Hepatocyte (in vitro differentiated cells): ENCODE results near the gene SYNE4. TPM values are rescaled to one million over a fixed set of nuclear protein-coding genes. Genes with fewer than 3 reads are reported as not detected.
"Not testable (repeated sequence)": the region's sequence is repeated elsewhere in the genome, so short reads cannot be mapped to it uniquely, and the experiment has no call there.

Experiments
- DNase-seq: peaks from one replicate; pipeline ENCODE4 v3.0.0-alpha.2; 2016; ENCODE audit warnings: low spot score
- H2AFZ ChIP-seq: fragments of 200-600 bp; sonication (generic); 2 replicates; pipeline ENCODE4 v1.6.0; 2016; ENCODE audit warnings: antibody characterized with exemption, mild to moderate bottlenecking
- H3K27ac ChIP-seq: fragments of 200-600 bp; sonication (generic); 2 replicates; pipeline ENCODE4 v1.5.1; 2016; ENCODE audit warnings: mild to moderate bottlenecking
- H3K27me3 ChIP-seq: fragments of 200-600 bp; sonication (generic); 2 replicates; pipeline ENCODE4 v1.6.1; 2016
- H3K36me3 ChIP-seq: fragments of 200-600 bp; sonication (generic); replicated peaks from 2 replicates; pipeline ENCODE4 v1.5.1; 2016; ENCODE audit warnings: low read depth; ENCODE audit not compliant: insufficient read depth
- H3K4me1 ChIP-seq: fragments of 200-600 bp; sonication (generic); 2 replicates; pipeline ENCODE4 v1.5.1; 2016; ENCODE audit warnings: mild to moderate bottlenecking, moderate library complexity; ENCODE audit not compliant: insufficient read depth
- H3K4me2 ChIP-seq: fragments of 200-600 bp; sonication (generic); 2 replicates; pipeline ENCODE4 v1.6.0; 2016
- H3K4me3 ChIP-seq: fragments of 200-600 bp; sonication (generic); 2 replicates; pipeline ENCODE4 v1.5.1; 2016; ENCODE audit warnings: mild to moderate bottlenecking
- H3K79me2 ChIP-seq: fragments of 200-600 bp; sonication (generic); 2 replicates; pipeline ENCODE4 v1.6.0; 2017; ENCODE audit warnings: mild to moderate bottlenecking
- H3K9me2 ChIP-seq: fragments of 200-600 bp; sonication (generic); replicated peaks from 2 replicates; pipeline ENCODE4 v1.6.0; 2017; ENCODE audit warnings: mild to moderate bottlenecking; ENCODE audit not compliant: insufficient read depth
- H3K9me3 ChIP-seq: fragments of 200-600 bp; sonication (generic); 2 replicates; pipeline ENCODE4 v1.5.1; 2016; ENCODE audit warnings: low read depth, mild to moderate bottlenecking
- H4K20me1 ChIP-seq: fragments of 200-600 bp; sonication (generic); 2 replicates; pipeline ENCODE4 v1.6.0; 2016; ENCODE audit warnings: mild to moderate bottlenecking; ENCODE audit not compliant: insufficient read depth, poor library complexity, severe bottlenecking
- CTCF ChIP-seq: fragments of 200-600 bp; sonication (generic); IDR thresholded peaks from 2 replicates; pipeline ENCODE4 v1.5.1; 2016; ENCODE audit warnings: antibody characterized with exemption, mild to moderate bottlenecking; ENCODE audit not compliant: poor library complexity
- EZH2 ChIP-seq: fragments of 200-600 bp; sonication (generic); IDR thresholded peaks from 2 replicates; pipeline ENCODE4 v1.6.1; 2016; ENCODE audit warnings: antibody characterized with exemption, mild to moderate bottlenecking, borderline replicate concordance
- EZH2phosphoT487 ChIP-seq: fragments of 200-600 bp; sonication (generic); IDR thresholded peaks from one replicate; pipeline ENCODE4 v1.6.1; 2018; ENCODE audit warnings: antibody characterized with exemption, mild to moderate bottlenecking, low read depth, moderate library complexity; ENCODE audit not compliant: unreplicated experiment, severe bottlenecking
- WGBS: methylation state at CpG from one replicate; pipeline ENCODE4 v1.1.6; 2016; ENCODE audit warnings: low lambda C conversion rate; ENCODE audit errors: missing lambda C conversion rate; 5-methylcytosine and 5-hydroxymethylcytosine counted together
- polyA plus RNA-seq: library from polyadenylated mRNA; unstranded; fragments of >200 nt; fragmentation: Nextera tagmentation; extraction: Ambion mirVana; gene quantifications from 2 replicates; pipeline ENCODE4 v1.2.1, GENCODE V29; 2016
- total RNA-seq: library from RNA; depleted of rRNA; stranded (reverse); fragments of >200 nt; gene quantifications from 2 replicates; pipeline ENCODE4 v1.2.3, GENCODE V29; 2014

Gene SYNE4
- total and polyA plus RNA-seq, 2 experiments from 2014 or later, result 6.5 to 19.8 TPM

- DNase-seq, result no peak
- no peaks in the 10 kb centered on the region for H3K9me3 ChIP-seq
- H3K27ac ChIP-seq, result no peak overlapping the region
- no peak overlapping the region for H3K4me3 ChIP-seq
- peaks cover 44% of the 10 kb centered on the region for H3K27me3 ChIP-seq
- no peaks in the 10 kb centered on the region for H3K36me3 ChIP-seq
- 67% methylated on average over 20 of the region's 20 CpGs for WGBS
- no peak overlapping the region for H3K4me2 ChIP-seq
- TF ChIP-seq CTCF, result no peak
- no peak for TF ChIP-seq EZH2
- no peak for TF ChIP-seq EZH2phosphoT487
- no peaks in the 10 kb centered on the region for H3K9me2 ChIP-seq
- H3K4me1 ChIP-seq, result no peaks in the 10 kb centered on the region
- H3K79me2 ChIP-seq, result no peaks in the 10 kb centered on the region
- H2AFZ ChIP-seq, result no peak overlapping the region
- H4K20me1 ChIP-seq, result no peaks in the 10 kb centered on the region
These were observed 48.7 kb downstream of the SYNE4 start for GRCh38 chr19:35959968-35960320.

GRCh38 chr19:35959040-35959967 lies 49.3 kb downstream of the SYNE4 start:
- peak overlapping the region; percentile 61 for H3K4me2 ChIP-seq
- no peak overlapping the region for H3K27ac ChIP-seq
- peak; percentile 56 for TF ChIP-seq EZH2
- peak; percentile 32 for TF ChIP-seq CTCF
- no peak for TF ChIP-seq EZH2phosphoT487
- H3K9me2 ChIP-seq, result no peaks in the 10 kb centered on the region
- H3K4me3 ChIP-seq, result no peak overlapping the region
- no peak overlapping the region for H2AFZ ChIP-seq
- WGBS, result 25% methylated on average over 82 of the region's 97 CpGs
- H3K4me1 ChIP-seq, result no peaks in the 10 kb centered on the region
- no peaks in the 10 kb centered on the region for H3K36me3 ChIP-seq
- DNase-seq, result peak; percentile 33
- H3K27me3 ChIP-seq, result peaks cover 44% of the 10 kb centered on the region
- no peaks in the 10 kb centered on the region for H4K20me1 ChIP-seq
- H3K9me3 ChIP-seq, result no peaks in the 10 kb centered on the region
- no peaks in the 10 kb centered on the region for H3K79me2 ChIP-seq

DNA sequence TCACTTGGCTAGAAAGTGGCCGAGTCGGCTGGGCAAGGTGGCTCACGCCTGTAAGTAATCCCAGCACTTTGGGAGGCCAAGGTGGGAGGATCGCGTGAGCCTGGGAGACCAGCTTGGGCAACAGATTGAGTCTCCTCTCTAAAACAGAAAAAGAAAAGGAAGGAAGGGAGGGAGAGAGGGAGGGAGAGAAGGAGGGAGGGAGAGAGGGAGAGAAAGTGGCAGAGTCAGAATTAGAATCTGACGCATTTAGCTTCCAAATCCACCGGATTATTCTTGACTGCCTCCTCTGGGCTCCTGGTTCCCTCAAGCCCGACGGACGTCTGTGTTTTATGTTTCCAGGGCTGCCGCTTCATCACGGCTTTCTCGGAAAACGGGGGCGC lies 50.0 kb downstream of the SYNE4 start:
- Histone ChIP-seq H3K9me3 (no peaks in the 10 kb centered on the region), H2AFZ (no peak overlapping the region), H3K79me2 (no peaks in the 10 kb centered on the region), H3K4me2 (peak overlapping the region; percentile 61), H3K27ac (no peak overlapping the region), H3K36me3 (no peaks in the 10 kb centered on the region), H3K9me2 (no peaks in the 10 kb centered on the region), H3K4me1 (no peaks in the 10 kb centered on the region), H3K27me3 (peaks cover 44% of the 10 kb centered on the region), H3K4me3 (no peak overlapping the region), H4K20me1 (no peaks in the 10 kb centered on the region)
- WGBS, result 47% methylated on average over 14 of the region's 15 CpGs
- no peak for TF ChIP-seq EZH2
- no peak for TF ChIP-seq EZH2phosphoT487
- no peak for TF ChIP-seq CTCF
- DNase-seq, result no peak

- H3K4me1 ChIP-seq, H2AFZ ChIP-seq, DNase-seq, H3K4me2 ChIP-seq, H3K36me3 ChIP-seq, H3K9me2 ChIP-seq, H3K79me2 ChIP-seq, H3K4me3 ChIP-seq, H3K27ac ChIP-seq, H3K9me3 ChIP-seq, H4K20me1 ChIP-seq: not testable (repeated sequence)
- WGBS, result 77% methylated on average over 8 of the region's 8 CpGs
- peaks cover 44% of the 10 kb centered on the region for H3K27me3 ChIP-seq
These were observed 51.2 kb downstream of the SYNE4 start for GRCh38 chr19:35957411-35957810.
